HepG2 (cell line): ENCODE measurements around the gene LAS1L. TPM values are rescaled to one million over a fixed set of nuclear protein-coding genes. Genes with fewer than 3 reads are reported as not detected.

Source experiments
- ELF1 ChIP-seq: sonication (generic); formaldehyde crosslinking; IDR thresholded peaks from 2 replicates; pipeline ENCODE4 v1.4.0; 2020; ENCODE audit warnings: missing genetic modification reagents
- GABPA ChIP-seq, 2 experiments: IDR thresholded peaks; 2 replicates each; pipeline ENCODE4 v1.6.1; 2011 to 2016; ENCODE audit warnings: low read depth in 2 of 2, low read length in 1 of 2, missing biosample characterization in 1 of 2, missing genetic modification characterization in 1 of 2
- HCFC1 ChIP-seq: fragments of 150-350 bp; IDR thresholded peaks from 2 replicates; pipeline ENCODE4 v1.6.1; 2014; ENCODE audit warnings: low read depth, low read length
- HDAC1 ChIP-seq: sonication (generic); formaldehyde crosslinking; IDR thresholded peaks from 2 replicates; pipeline ENCODE4 v1.5.1; 2020; ENCODE audit warnings: mild to moderate bottlenecking, missing genetic modification reagents
- ISX ChIP-seq: sonication (generic); formaldehyde crosslinking; conservative IDR thresholded peaks from 2 replicates; pipeline ENCODE4 v1.5.0; 2020; ENCODE audit warnings: missing genetic modification reagents
- KDM2A ChIP-seq: sonication (generic); formaldehyde crosslinking; IDR thresholded peaks from 2 replicates; pipeline ENCODE4 v1.4.0; 2020; ENCODE audit warnings: low read depth, missing genetic modification reagents, borderline replicate concordance
- MIER2 ChIP-seq: IDR thresholded peaks from 2 replicates; pipeline ENCODE4 v1.6.1; 2016; ENCODE audit warnings: missing biosample characterization, missing genetic modification reagents
- MYNN ChIP-seq: sonication (generic); formaldehyde crosslinking; IDR thresholded peaks from 2 replicates; pipeline ENCODE4 v1.4.0; 2020; ENCODE audit warnings: mild to moderate bottlenecking, low read depth, missing genetic modification reagents
- POGZ ChIP-seq: sonication (generic); formaldehyde crosslinking; IDR thresholded peaks from 2 replicates; pipeline ENCODE4 v1.4.0; 2020; ENCODE audit warnings: mild to moderate bottlenecking, missing genetic modification reagents
- SP5 ChIP-seq: IDR thresholded peaks from 2 replicates; pipeline ENCODE4 v1.6.1; 2016; ENCODE audit warnings: low read depth, borderline replicate concordance
- WIZ ChIP-seq: sonication (generic); formaldehyde crosslinking; IDR thresholded peaks from 2 replicates; pipeline ENCODE4 v1.5.1; 2020; ENCODE audit warnings: mild to moderate bottlenecking, missing genetic modification reagents
- YEATS4 ChIP-seq: sonication (generic); formaldehyde crosslinking; IDR thresholded peaks from 2 replicates; pipeline ENCODE4 v1.4.0; 2020; ENCODE audit warnings: missing genetic modification reagents, borderline replicate concordance
- ZC3H13 ChIP-seq: sonication (generic); formaldehyde crosslinking; IDR thresholded peaks from 2 replicates; pipeline ENCODE4 v1.8.1; 2023; ENCODE audit warnings: mild to moderate bottlenecking, missing genetic modification reagents, moderate library complexity
- ZEB1 ChIP-seq: IDR thresholded peaks from 2 replicates; pipeline ENCODE4 v1.6.1; 2012; ENCODE audit warnings: mild to moderate bottlenecking, low read depth, inconsistent platforms; ENCODE audit not compliant: insufficient replicate concordance
- ZFX ChIP-seq: sonication (generic); formaldehyde crosslinking; IDR thresholded peaks from 2 replicates; pipeline ENCODE4 v1.4.0; 2020; ENCODE audit warnings: mild to moderate bottlenecking, low read depth, missing genetic modification reagents, moderate library complexity
- ZNF260 ChIP-seq: sonication (generic); formaldehyde crosslinking; IDR thresholded peaks from 2 replicates; pipeline ENCODE4 v1.4.0; 2020; ENCODE audit warnings: missing genetic modification reagents, low read depth, mild to moderate bottlenecking, borderline replicate concordance
- ZNF33B ChIP-seq: sonication (generic); formaldehyde crosslinking; IDR thresholded peaks from 2 replicates; pipeline ENCODE4 v1.5.1; 2020; ENCODE audit warnings: mild to moderate bottlenecking, missing genetic modification reagents
- ZNF34 ChIP-seq: sonication (generic); formaldehyde crosslinking; IDR thresholded peaks from 2 replicates; pipeline ENCODE4 v1.4.0; 2020; ENCODE audit warnings: mild to moderate bottlenecking, missing genetic modification reagents, borderline replicate concordance
- ZNF432 ChIP-seq: sonication (generic); formaldehyde crosslinking; IDR thresholded peaks from 2 replicates; pipeline ENCODE4 v1.5.0; 2020; ENCODE audit warnings: missing genetic modification reagents, mild to moderate bottlenecking, borderline replicate concordance
- ZNF549 ChIP-seq: sonication (generic); formaldehyde crosslinking; IDR thresholded peaks from 2 replicates; pipeline ENCODE4 v1.5.0; 2020; ENCODE audit warnings: missing genetic modification reagents
- ZNF713 ChIP-seq: sonication (generic); formaldehyde crosslinking; IDR thresholded peaks from 2 replicates; pipeline ENCODE4 v1.4.0; 2020; ENCODE audit warnings: mild to moderate bottlenecking, missing genetic modification reagents
- ZNF724P ChIP-seq: sonication (generic); formaldehyde crosslinking; IDR thresholded peaks from 2 replicates; pipeline ENCODE4 v1.8.0; 2022; ENCODE audit warnings: missing genetic modification reagents, borderline replicate concordance
- ZNF878 ChIP-seq: sonication (generic); formaldehyde crosslinking; IDR thresholded peaks from 2 replicates; pipeline ENCODE4 v1.8.1; 2023; ENCODE audit warnings: mild to moderate bottlenecking, missing genetic modification reagents, moderate library complexity
- polyA plus RNA-seq, 8 experiments: library from polyadenylated mRNA; depleted of rRNA in 3 of 8; stranded (reverse) in 7 of 8; unstranded in 1 of 8; fragments of >200 nt; fragmentation: Illumina TruSeq in 4 of 8; extraction: Trizol in 4 of 8; gene quantifications; 2 replicates each; pipeline versions ENCODE4 v1.2.1 to v1.2.3, GENCODE V29; 2011 to 2016; ENCODE audit warnings: low read depth in 4 of 8, missing spikeins in 1 of 8, mixed read lengths in 1 of 8; ENCODE audit not compliant: insufficient read depth in 1 of 8
- total RNA-seq, 5 experiments: library from RNA; depleted of rRNA; stranded (reverse); fragments of >200 nt; fragmentation: Illumina TruSeq; extraction: Trizol; gene quantifications; 2 replicates each; pipeline ENCODE4 v1.2.3, GENCODE V29; 2016; ENCODE audit warnings: low read depth in 1 of 5
- TF ChIP-seq, protein P1 (sequence below): sonication (generic); formaldehyde crosslinking; IDR thresholded peaks from 2 replicates; pipeline ENCODE4 v1.4.0; 2020; ENCODE audit warnings: missing genetic modification reagents
- TF ChIP-seq, protein P2 (sequence below): IDR thresholded peaks from 2 replicates; pipeline ENCODE4 v1.6.1; 2016; ENCODE audit warnings: mild to moderate bottlenecking
- TF ChIP-seq, protein P3 (sequence below): IDR thresholded peaks from 2 replicates; pipeline ENCODE4 v1.6.1; 2016; ENCODE audit warnings: missing compliant biosample characterization, missing genetic modification reagents, borderline replicate concordance

LAS1L gene
- total and polyA plus RNA-seq, 2 of the 13 experiments (the other 11 are each of a cell fraction or from before 2014, with no cell fraction given), result 18.1 to 33.3 TPM

DNA sequence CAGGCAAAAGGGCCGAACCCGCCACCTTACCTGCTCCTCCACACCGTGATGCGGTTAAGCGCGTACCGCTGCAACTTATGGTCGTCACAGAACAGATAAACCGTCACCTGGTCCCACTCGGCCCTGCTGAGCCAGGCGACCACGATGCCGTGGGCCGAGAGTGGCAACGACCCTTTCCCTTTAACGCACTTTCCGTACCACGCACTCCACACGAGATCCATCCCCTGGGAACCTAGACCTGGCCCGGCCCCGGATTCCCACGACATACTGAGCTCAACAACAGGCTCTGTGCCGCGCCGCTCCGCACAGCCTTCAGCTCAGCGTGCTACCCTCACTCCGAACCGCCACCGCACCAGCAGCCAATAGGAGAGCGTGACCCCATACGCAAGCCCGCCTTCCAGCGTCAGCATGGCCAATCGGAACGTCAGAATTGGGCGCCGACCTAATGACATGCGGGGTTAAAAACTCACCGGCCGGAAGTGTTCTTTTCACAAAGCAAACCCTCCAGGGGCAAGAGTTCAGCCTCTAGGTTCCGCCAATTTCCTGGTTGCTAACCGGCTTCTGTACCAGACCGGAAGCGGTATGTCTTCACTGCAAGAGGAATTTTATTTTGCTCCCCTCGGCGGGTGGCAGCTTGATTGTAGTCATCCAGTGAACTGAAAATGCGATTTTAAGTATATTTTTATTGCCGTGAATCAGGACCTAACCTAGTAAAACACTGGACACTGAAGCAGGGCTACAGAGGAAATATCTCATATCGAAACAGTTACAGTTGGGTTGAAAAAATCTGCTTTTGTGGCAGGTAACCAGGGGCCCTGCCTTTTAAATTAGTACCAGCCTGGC, at the start of gene LAS1L (continued):
- no peak for TF ChIP-seq ISX (CRISPR knock-in tag)
- 0 out of 2 replicates have a peak, but pooled peaks have one; percentile 36 for TF ChIP-seq WIZ
- TF ChIP-seq ZNF724P, result no peak
- TF ChIP-seq MIER2 (CRISPR knock-in tag), result 0 out of 2 replicates have a peak, but pooled peaks have one; percentile 10
- no peak for TF ChIP-seq ZNF33B (CRISPR knock-in tag)
- peak; percentile 76; the same call in 1 of the 2 replicates for TF ChIP-seq ZNF878 (CRISPR knock-in tag)
- TF ChIP-seq, protein P1, sequence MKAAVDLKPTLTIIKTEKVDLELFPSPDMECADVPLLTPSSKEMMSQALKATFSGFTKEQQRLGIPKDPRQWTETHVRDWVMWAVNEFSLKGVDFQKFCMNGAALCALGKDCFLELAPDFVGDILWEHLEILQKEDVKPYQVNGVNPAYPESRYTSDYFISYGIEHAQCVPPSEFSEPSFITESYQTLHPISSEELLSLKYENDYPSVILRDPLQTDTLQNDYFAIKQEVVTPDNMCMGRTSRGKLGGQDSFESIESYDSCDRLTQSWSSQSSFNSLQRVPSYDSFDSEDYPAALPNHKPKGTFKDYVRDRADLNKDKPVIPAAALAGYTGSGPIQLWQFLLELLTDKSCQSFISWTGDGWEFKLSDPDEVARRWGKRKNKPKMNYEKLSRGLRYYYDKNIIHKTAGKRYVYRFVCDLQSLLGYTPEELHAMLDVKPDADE (CRISPR knock-in tag), result no peak
- TF ChIP-seq, protein P2, sequence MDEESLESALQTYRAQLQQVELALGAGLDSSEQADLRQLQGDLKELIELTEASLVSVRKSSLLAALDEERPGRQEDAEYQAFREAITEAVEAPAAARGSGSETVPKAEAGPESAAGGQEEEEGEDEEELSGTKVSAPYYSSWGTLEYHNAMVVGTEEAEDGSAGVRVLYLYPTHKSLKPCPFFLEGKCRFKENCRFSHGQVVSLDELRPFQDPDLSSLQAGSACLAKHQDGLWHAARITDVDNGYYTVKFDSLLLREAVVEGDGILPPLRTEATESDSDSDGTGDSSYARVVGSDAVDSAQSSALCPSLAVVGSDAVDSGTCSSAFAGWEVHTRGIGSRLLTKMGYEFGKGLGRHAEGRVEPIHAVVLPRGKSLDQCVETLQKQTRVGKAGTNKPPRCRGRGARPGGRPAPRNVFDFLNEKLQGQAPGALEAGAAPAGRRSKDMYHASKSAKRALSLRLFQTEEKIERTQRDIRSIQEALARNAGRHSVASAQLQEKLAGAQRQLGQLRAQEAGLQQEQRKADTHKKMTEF (CRISPR knock-in tag), result peak; percentile 71; the same call in 1 of the 2 replicates
- TF ChIP-seq YEATS4 (CRISPR knock-in tag), result 0 out of 2 replicates have a peak, but pooled peaks have one; percentile 37
- peak; percentile 26; the same call in 1 of the 2 replicates for TF ChIP-seq KDM2A (CRISPR knock-in tag)
- peak; percentile 93 for TF ChIP-seq POGZ (CRISPR knock-in tag)
- TF ChIP-seq ZNF713 (CRISPR knock-in tag), result no peak
- TF ChIP-seq ELF1 (CRISPR knock-in tag), result peak; percentile 96
- no peak for TF ChIP-seq ZNF34 (CRISPR knock-in tag)
- TF ChIP-seq ZNF432 (CRISPR knock-in tag), result no peak
- TF ChIP-seq ZFX (CRISPR knock-in tag), result peak; percentile 69; the same call in 1 of the 2 replicates
- TF ChIP-seq SP5 (CRISPR knock-in tag), result 0 out of 2 replicates have a peak, but pooled peaks have one; percentile 23
- no peak for TF ChIP-seq MYNN
- TF ChIP-seq HCFC1, result peak; percentile 68
- peak; percentile 84 for TF ChIP-seq GABPA (IDR thresholded peaks at IDR 0.05; ENCODE audit: low read depth, low read length)
- peak; percentile 98 for TF ChIP-seq GABPA (CRISPR knock-in tag; IDR thresholded peaks at IDR 0.05; ENCODE audit: low read depth)
- TF ChIP-seq ZNF549 (CRISPR knock-in tag), result no peak
- TF ChIP-seq ZNF260 (CRISPR knock-in tag), result no peak
- no peak for TF ChIP-seq ZC3H13 (CRISPR knock-in tag)
- no peak for TF ChIP-seq ZEB1
- TF ChIP-seq, protein P3, sequence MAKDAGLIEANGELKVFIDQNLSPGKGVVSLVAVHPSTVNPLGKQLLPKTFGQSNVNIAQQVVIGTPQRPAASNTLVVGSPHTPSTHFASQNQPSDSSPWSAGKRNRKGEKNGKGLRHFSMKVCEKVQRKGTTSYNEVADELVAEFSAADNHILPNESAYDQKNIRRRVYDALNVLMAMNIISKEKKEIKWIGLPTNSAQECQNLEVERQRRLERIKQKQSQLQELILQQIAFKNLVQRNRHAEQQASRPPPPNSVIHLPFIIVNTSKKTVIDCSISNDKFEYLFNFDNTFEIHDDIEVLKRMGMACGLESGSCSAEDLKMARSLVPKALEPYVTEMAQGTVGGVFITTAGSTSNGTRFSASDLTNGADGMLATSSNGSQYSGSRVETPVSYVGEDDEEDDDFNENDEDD (CRISPR knock-in tag), result peak; percentile 73; the same call in 1 of the 2 replicates
- TF ChIP-seq HDAC1 (CRISPR knock-in tag), result peak; percentile 55; the same call in 1 of the 2 replicates
